Chondrocyte (in vitro differentiated cells): ENCODE data around the gene NDFIP2. TPM values are rescaled to one million over a fixed set of nuclear protein-coding genes. Genes with fewer than 3 reads are reported as not detected.

ENCODE experiments used
- DNase-seq: peaks from one replicate; pipeline ENCODE4 v3.0.0; 2021; ENCODE audit warnings: mixed read lengths, low spot score
- H3K27ac Mint-ChIP-seq: one replicate; pipeline ENCODE4 v1.8.0; 2021; ENCODE audit warnings: mild to moderate bottlenecking, moderate library complexity, mixed read lengths; ENCODE audit not compliant: unreplicated experiment
- H3K27me3 Mint-ChIP-seq: 2 replicates; pipeline ENCODE4 v1.8.0; 2021; ENCODE audit warnings: low read depth, mixed read lengths
- H3K36me3 Mint-ChIP-seq: 2 replicates; pipeline ENCODE4 v1.8.0; 2021; ENCODE audit warnings: low read depth, mixed read lengths
- H3K4me1 Mint-ChIP-seq: 2 replicates; pipeline ENCODE4 v1.8.0; 2021; ENCODE audit warnings: low read depth, mild to moderate bottlenecking, mixed read lengths
- H3K4me3 Mint-ChIP-seq: one replicate; pipeline ENCODE4 v1.8.0; 2021; ENCODE audit warnings: mild to moderate bottlenecking, moderate library complexity, mixed read lengths; ENCODE audit not compliant: unreplicated experiment
- H3K9me3 Mint-ChIP-seq: 2 replicates; pipeline ENCODE4 v1.8.0; 2021; ENCODE audit warnings: low read depth, mixed read lengths
- long read RNA-seq: library from polyadenylated mRNA; stranded (forward); transcript quantifications from one replicate; pipeline ENCODE4 v2.0.0, GENCODE V29; 2021
- total RNA-seq: library from RNA; stranded (reverse); gene quantifications from 3 replicates; pipeline ENCODE4 v1.2.1, GENCODE V29; 2021
- TF ChIP-seq, protein P1 (sequence below): fragments of 200-600 bp; sonication (generic); IDR thresholded peaks from 2 replicates; pipeline ENCODE4 v1.5.0; 2021; ENCODE audit warnings: antibody characterized with exemption, mild to moderate bottlenecking, moderate library complexity

NDFIP2 gene, protein sequence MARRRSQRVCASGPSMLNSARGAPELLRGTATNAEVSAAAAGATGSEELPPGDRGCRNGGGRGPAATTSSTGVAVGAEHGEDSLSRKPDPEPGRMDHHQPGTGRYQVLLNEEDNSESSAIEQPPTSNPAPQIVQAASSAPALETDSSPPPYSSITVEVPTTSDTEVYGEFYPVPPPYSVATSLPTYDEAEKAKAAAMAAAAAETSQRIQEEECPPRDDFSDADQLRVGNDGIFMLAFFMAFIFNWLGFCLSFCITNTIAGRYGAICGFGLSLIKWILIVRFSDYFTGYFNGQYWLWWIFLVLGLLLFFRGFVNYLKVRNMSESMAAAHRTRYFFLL
- total RNA-seq, result 29.3 to 34.5 TPM (median 33.9 TPM) in 3 replicates
- long read RNA-seq, full-length matches to known transcripts, result 85 of 93 reads
- long read RNA-seq, partial matches to known transcripts, result 0 of 93 reads
- long read RNA-seq, other reads (novel, unspliced or antisense), result 8 of 93 reads

GRCh38 chr13:79480954-79481684 is at the start of gene NDFIP2:
Gene NDFIP2 (plus strand): TSS chr13:79481155. CDS start chr13:79481204, 49 bp downstream.
- peaks cover 40% of the 10 kb centered on the region for H3K4me1 Mint-ChIP-seq
- H3K4me3 Mint-ChIP-seq, result peak within 1 kb of the TSS; percentile 90
- peaks cover 5% of the 10 kb centered on the region for H3K27me3 Mint-ChIP-seq
- no peaks in the 10 kb centered on the region for H3K36me3 Mint-ChIP-seq
- peak within 1 kb of the TSS; percentile 86 for H3K27ac Mint-ChIP-seq
- peak; percentile 95 for DNase-seq
- H3K9me3 Mint-ChIP-seq, result no peaks in the 10 kb centered on the region
- TF ChIP-seq, protein P1, sequence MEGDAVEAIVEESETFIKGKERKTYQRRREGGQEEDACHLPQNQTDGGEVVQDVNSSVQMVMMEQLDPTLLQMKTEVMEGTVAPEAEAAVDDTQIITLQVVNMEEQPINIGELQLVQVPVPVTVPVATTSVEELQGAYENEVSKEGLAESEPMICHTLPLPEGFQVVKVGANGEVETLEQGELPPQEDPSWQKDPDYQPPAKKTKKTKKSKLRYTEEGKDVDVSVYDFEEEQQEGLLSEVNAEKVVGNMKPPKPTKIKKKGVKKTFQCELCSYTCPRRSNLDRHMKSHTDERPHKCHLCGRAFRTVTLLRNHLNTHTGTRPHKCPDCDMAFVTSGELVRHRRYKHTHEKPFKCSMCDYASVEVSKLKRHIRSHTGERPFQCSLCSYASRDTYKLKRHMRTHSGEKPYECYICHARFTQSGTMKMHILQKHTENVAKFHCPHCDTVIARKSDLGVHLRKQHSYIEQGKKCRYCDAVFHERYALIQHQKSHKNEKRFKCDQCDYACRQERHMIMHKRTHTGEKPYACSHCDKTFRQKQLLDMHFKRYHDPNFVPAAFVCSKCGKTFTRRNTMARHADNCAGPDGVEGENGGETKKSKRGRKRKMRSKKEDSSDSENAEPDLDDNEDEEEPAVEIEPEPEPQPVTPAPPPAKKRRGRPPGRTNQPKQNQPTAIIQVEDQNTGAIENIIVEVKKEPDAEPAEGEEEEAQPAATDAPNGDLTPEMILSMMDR, result peak; percentile 38

DNA sequence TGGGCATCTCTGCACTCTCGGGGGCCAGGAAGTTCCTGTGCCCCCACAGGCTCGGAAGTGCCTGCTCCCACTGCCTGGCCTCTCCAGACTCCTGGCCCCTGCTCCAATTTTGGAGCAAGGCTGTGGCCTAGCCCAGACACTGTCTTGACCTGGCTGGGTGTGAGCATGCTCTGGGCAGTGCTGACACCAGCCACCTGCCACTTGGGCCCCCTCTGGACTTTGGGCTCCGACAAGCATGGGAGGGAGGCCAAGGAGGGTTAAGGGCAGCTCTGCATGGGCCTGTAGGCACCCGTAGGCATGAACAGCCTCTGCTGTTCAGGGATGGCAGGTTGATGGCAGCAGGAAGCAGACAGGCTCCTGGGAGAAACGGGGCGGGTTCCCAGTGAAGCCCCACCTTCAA is 48.9 kb upstream of the NDFIP2 start:
- TF ChIP-seq, protein P1, result no peak
- peak; percentile 70 for DNase-seq
- no peak overlapping the region for H3K27ac Mint-ChIP-seq
- peaks cover 15% of the 10 kb centered on the region for H3K4me1 Mint-ChIP-seq
- H3K36me3 Mint-ChIP-seq, result no peaks in the 10 kb centered on the region
- no peaks in the 10 kb centered on the region for H3K27me3 Mint-ChIP-seq
- no peak overlapping the region for H3K4me3 Mint-ChIP-seq
- no peaks in the 10 kb centered on the region for H3K9me3 Mint-ChIP-seq

GRCh38 chr13:79432992-79433391 is 48.0 kb upstream of the NDFIP2 start:
- Mint-ChIP-seq H3K4me3 (no peak overlapping the region), H3K27ac (no peak overlapping the region), H3K9me3 (no peaks in the 10 kb centered on the region), H3K27me3 (no peaks in the 10 kb centered on the region), H3K4me1 (peaks cover 15% of the 10 kb centered on the region), H3K36me3 (no peaks in the 10 kb centered on the region)
- TF ChIP-seq, protein P1, result no peak
- DNase-seq, result peak; percentile 71

- no peak for DNase-seq
- TF ChIP-seq, protein P1, result no peak
- no peak overlapping the region for H3K27ac Mint-ChIP-seq
- no peak overlapping the region for H3K4me3 Mint-ChIP-seq
- H3K9me3 Mint-ChIP-seq, result no peaks in the 10 kb centered on the region
- peaks cover 15% of the 10 kb centered on the region for H3K4me1 Mint-ChIP-seq
- H3K27me3 Mint-ChIP-seq, result no peaks in the 10 kb centered on the region
- H3K36me3 Mint-ChIP-seq, result no peaks in the 10 kb centered on the region
Measured at GRCh38 chr13:79434556-79434955, 46.4 kb upstream of the NDFIP2 start.

DNA sequence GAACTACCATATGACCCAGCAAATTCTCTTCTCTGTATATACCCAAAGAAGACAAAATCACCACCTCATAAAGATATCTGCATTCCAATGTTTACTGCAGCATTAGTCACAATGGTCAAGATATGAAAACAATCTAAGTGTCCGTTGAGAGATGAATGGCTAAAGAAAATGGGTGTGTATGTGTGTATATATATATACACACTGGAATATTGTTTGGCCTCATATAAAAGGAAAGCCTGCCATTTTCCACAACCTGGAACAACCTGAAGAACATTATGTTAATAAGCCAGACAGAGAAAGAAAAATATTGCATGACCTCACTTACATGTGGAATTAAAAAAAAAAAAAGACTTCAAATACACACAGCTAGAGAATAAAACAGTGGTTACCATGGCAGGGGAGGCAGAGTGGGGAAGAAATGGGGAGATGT is 45.4 kb upstream of the NDFIP2 start:
- Mint-ChIP-seq H3K4me3 (no peak overlapping the region), H3K27me3 (no peaks in the 10 kb centered on the region), H3K9me3 (no peaks in the 10 kb centered on the region), H3K27ac (no peak overlapping the region), H3K4me1 (peaks cover 15% of the 10 kb centered on the region), H3K36me3 (no peaks in the 10 kb centered on the region)
- no peak for DNase-seq
- TF ChIP-seq, protein P1, result no peak
